ENCODE measurements around the gene FIBIN. TPM values are rescaled to one million over a fixed set of nuclear protein-coding genes. Genes with fewer than 3 reads are reported as not detected.

FIBIN gene
- total and polyA plus RNA-seq, 2 donors (not counting 3 experiments of a cell fraction or from before 2014, with no cell fraction given): not detected

DNA sequence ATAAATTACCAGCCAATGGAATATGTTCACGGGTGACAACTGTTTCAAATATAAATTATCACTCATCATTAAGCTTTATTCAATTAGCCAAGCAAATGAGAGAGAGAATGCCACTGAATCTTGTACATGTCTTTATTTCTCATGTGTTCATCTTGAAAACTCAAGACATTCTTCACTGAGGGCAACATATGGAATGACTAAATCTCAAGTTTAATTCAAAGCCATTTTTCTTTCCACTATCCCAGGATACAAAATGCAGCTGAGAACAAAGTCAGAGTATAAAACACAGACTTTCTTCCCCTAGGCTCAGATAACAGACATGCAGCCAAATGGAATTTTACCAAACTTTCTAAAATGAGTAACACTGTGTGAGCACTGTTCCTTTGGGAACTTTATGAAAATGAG lies 34.7 kb downstream of the FIBIN start:
- TF ChIP-seq, protein P1, sequence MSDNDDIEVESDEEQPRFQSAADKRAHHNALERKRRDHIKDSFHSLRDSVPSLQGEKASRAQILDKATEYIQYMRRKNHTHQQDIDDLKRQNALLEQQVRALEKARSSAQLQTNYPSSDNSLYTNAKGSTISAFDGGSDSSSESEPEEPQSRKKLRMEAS (IDR thresholded peaks at IDR 0.05; ENCODE audit: insufficient read depth, insufficient read length): no peak
- TF ChIP-seq EZH2 (IDR thresholded peaks at IDR 0.05; ENCODE audit: borderline replicate concordance, low read depth, low read length, severe bottlenecking): no peak
- TF ChIP-seq, protein P2, sequence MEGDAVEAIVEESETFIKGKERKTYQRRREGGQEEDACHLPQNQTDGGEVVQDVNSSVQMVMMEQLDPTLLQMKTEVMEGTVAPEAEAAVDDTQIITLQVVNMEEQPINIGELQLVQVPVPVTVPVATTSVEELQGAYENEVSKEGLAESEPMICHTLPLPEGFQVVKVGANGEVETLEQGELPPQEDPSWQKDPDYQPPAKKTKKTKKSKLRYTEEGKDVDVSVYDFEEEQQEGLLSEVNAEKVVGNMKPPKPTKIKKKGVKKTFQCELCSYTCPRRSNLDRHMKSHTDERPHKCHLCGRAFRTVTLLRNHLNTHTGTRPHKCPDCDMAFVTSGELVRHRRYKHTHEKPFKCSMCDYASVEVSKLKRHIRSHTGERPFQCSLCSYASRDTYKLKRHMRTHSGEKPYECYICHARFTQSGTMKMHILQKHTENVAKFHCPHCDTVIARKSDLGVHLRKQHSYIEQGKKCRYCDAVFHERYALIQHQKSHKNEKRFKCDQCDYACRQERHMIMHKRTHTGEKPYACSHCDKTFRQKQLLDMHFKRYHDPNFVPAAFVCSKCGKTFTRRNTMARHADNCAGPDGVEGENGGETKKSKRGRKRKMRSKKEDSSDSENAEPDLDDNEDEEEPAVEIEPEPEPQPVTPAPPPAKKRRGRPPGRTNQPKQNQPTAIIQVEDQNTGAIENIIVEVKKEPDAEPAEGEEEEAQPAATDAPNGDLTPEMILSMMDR (IDR thresholded peaks at IDR 0.05; ENCODE audit: extremely low read depth in 1 of 2, insufficient read depth in 1 of 2, low read depth in 1 of 2, low read length in 2 of 2): no peak
- no peak for TF ChIP-seq GATA2 (IDR thresholded peaks at IDR 0.05; ENCODE audit: insufficient read depth, insufficient read length, low read depth, low read length)
- TF ChIP-seq POLR2AphosphoS5 (IDR thresholded peaks at IDR 0.05; ENCODE audit: insufficient read depth, low read depth, low read length): no peak
- TF ChIP-seq JUN (IDR thresholded peaks at IDR 0.05; ENCODE audit: borderline replicate concordance, insufficient read depth, insufficient read length, low read depth): no peak
- no peak for TF ChIP-seq MYC (IDR thresholded peaks at IDR 0.05; ENCODE audit: low read depth, low read length)
- no peak for TF ChIP-seq FOS (IDR thresholded peaks at IDR 0.05; ENCODE audit: borderline replicate concordance, insufficient read depth, low read length)
- TF ChIP-seq POLR2A (IDR thresholded peaks at IDR 0.05; ENCODE audit: low read depth, low read length): no peak
- intact Hi-C loops (cut with micrococcal nuclease) (no loop called here), dilution Hi-C loops (cut with MboI; ENCODE audit: extremely low pct_ligation_motif_present, low sequenced_read_pairs) (no loop called here)
- Histone ChIP-seq H3K4me1 (ENCODE audit: control insufficient read depth, extremely low read depth, insufficient read depth, low read length) (no peaks in the 10 kb centered on the region), H3K79me2 (ENCODE audit: control insufficient read depth, insufficient read depth, low read length) (no peaks in the 10 kb centered on the region), H3K27me3 (ENCODE audit: control insufficient read depth in 2 of 2, insufficient read depth in 2 of 2, low read length in 2 of 2) (no peaks in the 10 kb centered on the region), H4K20me1 (replicated peaks; ENCODE audit: control insufficient read depth, extremely low read depth, insufficient read depth, low read length) (no peaks in the 10 kb centered on the region), H3K9ac (replicated peaks; ENCODE audit: extremely low read depth, insufficient read depth, low read length) (no peak overlapping the region), H3K4me2 (ENCODE audit: insufficient read depth, low read length) (no peak overlapping the region), H3K36me3 (ENCODE audit: control insufficient read depth in 2 of 2, extremely low read depth in 1 of 2, insufficient read depth in 2 of 2, low read length in 2 of 2) (no peaks in the 10 kb centered on the region), H3K9me1 (replicated peaks; ENCODE audit: control insufficient read depth, extremely low read depth, insufficient read depth, low read length) (no peaks in the 10 kb centered on the region), H3K4me3 (replicated peaks in 1 of 3; ENCODE audit: insufficient read depth in 1 of 3, low read depth in 1 of 3, low read length in 3 of 3) (no peak overlapping the region), H2AFZ (ENCODE audit: low read depth, low read length) (no peak overlapping the region), H3K27ac (ENCODE audit: insufficient read depth, low read depth, low read length) (no peak overlapping the region), H3K9me3 (replicated peaks; ENCODE audit: control insufficient read depth, insufficient read depth, low read length) (no peaks in the 10 kb centered on the region)
- DNase-seq (ENCODE audit: low read depth, low spot score) (no peak), FAIRE-seq (no peak)
- no TSS peak for BruUV-seq (replicated peaks)
- ChIA-PET POLR2A (no interaction called here), CTCF (no interaction called here)

Measured in endothelial cell of umbilical vein (primary cell).